ENCODE measurements around the gene TFCP2. TPM values are rescaled to one million over a fixed set of nuclear protein-coding genes. Genes with fewer than 3 reads are reported as not detected.
"Not testable (repeated sequence)": the region's sequence is repeated elsewhere in the genome, so short reads cannot be mapped to it uniquely, and the experiment has no call there.

Gene TFCP2
- total RNA-seq, 1 donor from 2014 or later = 46.3 TPM

DNA sequence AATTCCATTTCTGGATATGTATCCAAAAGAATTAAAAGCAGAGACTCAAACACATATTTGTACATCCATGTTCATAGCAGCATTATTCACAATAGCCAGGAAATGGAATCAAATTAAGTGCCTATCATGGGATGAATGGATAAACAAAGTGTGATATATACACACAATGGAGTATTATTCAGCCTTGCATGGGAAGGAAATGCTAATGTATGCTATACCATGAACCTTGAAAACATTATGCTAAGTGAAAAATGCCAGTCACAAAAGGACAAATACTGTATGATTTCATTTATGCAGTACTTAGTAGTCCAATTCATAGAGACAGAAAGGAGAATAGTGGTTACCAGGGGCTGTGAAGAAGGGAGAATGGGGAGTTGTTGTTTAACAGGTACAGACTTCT, 57.4 kb downstream of the TFCP2 start:
- intact Hi-C loops (cut with micrococcal nuclease) = no loop called here
- Mint-ChIP-seq H3K27ac (no peak overlapping the region), H3K4me1 (peaks cover 4% of the 10 kb centered on the region), H3K4me3 (no peak overlapping the region), H3K9me3 (no peaks in the 10 kb centered on the region), H3K36me3 (ENCODE audit: low read depth) (peaks cover 49% of the 10 kb centered on the region), H3K27me3 (no peaks in the 10 kb centered on the region)
- no peak for DNase-seq

DNA sequence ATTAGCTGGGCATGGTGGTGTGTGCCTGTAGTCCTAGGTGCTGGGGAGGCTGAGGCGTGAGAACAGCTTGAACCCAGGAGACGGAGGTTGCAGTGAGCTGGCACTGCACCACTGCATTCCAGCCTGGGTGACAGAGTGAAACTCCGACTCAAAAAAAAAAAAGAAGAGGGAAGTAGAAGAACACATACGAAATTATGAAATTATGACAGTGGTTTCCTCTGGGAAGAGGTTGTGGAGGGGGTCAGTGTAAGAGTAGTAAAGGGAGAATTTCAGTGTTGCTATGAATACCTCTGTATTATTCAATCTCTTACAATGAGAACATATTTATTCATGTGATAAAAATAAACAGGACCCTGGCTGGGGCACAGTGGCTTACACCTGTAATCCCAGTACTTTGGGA, 64.8 kb downstream of the TFCP2 start:
- Mint-ChIP-seq H3K9me3 (no peaks in the 10 kb centered on the region), H3K27me3 (no peaks in the 10 kb centered on the region), H3K27ac (no peak overlapping the region), H3K4me1 (peaks cover 7% of the 10 kb centered on the region), H3K4me3 (no peak overlapping the region), H3K36me3 (ENCODE audit: low read depth) (peaks cover 61% of the 10 kb centered on the region)
- DNase-seq = no peak
- intact Hi-C loops (cut with micrococcal nuclease) = no loop called here

DNA sequence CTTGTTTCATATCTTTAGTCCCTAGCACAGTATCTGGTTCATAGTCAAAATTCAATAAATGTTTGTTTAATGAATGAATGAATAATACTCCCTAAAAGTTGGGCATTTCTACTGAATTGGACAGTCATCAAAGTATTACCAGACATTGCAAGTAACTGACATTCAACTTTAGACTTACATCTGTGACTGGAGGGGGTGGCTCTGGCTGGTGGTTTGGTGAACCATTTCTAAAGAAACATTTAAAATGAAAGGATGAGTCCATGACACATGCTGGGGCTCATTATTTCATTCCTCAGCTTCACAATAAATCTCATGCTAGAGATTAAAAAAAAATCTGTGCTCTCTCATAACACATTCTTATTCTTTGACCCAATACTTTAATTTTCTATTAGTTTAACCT, 69.0 kb downstream of the TFCP2 start:
- no peak for DNase-seq
- intact Hi-C loops (cut with micrococcal nuclease) = no loop called here
- Mint-ChIP-seq H3K36me3 (ENCODE audit: low read depth) (peaks cover 65% of the 10 kb centered on the region), H3K27me3 (no peaks in the 10 kb centered on the region), H3K4me3 (no peak overlapping the region), H3K4me1 (peaks cover 7% of the 10 kb centered on the region), H3K9me3 (no peaks in the 10 kb centered on the region), H3K27ac (peak overlapping the region; percentile 15)

DNA sequence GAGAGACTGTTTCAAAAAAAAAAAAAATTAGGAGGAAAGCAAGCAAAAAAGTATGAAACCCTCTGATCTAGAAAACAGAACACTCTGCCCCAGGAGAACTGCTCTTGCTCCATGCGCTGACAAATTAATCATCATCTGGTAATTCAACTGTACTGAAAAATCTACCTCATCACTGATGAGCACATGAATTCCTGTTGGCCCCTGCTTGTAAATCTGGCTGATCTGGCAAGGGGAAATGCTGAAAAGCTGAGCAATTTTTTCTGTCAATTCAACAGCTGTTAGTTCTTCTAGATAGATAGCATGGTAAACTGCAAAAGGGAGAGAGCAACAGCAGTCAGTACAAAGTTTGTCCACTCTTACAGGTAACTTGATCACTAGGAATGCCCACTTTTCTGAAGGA, 74.3 kb downstream of the TFCP2 start:
- intact Hi-C loops (cut with micrococcal nuclease) = no loop called here
- H3K27me3 Mint-ChIP-seq = no peaks in the 10 kb centered on the region
- H3K27ac Mint-ChIP-seq = no peak overlapping the region
- no peaks in the 10 kb centered on the region for H3K9me3 Mint-ChIP-seq
- DNase-seq = no peak
- H3K4me3 Mint-ChIP-seq = no peak overlapping the region
- peaks cover 3% of the 10 kb centered on the region for H3K4me1 Mint-ChIP-seq
- H3K36me3 Mint-ChIP-seq (ENCODE audit: low read depth) = peaks cover 60% of the 10 kb centered on the region

DNA sequence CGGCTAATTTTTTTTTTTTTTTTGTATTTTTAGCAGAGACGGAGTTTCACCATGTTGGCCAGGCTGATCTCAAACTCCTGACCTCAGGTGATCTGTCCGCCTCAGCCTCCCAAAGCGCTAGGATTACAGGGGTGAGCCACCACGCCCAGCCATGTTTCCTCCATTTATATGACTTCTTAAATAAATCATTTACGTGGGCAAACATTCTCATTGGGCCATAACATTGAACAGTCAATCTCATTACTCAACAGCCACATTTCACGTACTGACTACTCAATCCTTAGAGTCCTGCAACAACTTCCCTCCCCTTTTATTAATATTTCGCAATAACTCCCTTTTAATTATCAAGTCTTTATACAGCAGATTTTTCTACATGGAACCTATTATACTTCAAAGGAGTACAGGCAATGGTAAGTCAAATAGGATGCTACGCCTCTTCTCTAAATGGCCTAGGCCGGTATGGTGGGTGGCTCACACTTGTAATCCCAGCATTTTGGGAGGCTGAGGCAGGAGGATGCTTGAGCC, 82.2 kb downstream of the TFCP2 start:
- Mint-ChIP-seq H3K36me3 (ENCODE audit: low read depth) (peaks cover 42% of the 10 kb centered on the region), H3K4me1 (peaks cover 17% of the 10 kb centered on the region), H3K27me3 (no peaks in the 10 kb centered on the region), H3K9me3 (no peaks in the 10 kb centered on the region), H3K27ac (no peak overlapping the region), H3K4me3 (no peak overlapping the region)
- DNase-seq = no peak
- intact Hi-C loops (cut with micrococcal nuclease) = no loop called here

DNA sequence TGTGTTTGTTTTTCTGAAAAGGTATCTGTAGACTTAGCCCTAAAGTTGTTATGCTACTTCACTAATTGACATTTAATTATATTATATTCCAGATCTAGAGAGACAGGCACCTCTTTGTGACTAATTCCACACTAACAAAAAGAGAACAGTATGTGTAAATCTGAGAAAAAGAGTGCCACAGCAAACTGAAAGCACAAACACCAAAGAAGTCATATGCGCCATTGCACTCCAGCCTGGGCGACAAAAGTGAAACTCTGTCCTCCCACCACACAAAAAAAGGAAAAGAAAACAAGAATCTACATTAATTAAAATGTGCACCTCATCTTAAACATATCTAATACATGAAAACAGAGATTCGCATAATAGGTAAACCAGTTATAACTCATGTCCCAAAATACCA, 85.1 kb downstream of the TFCP2 start:
- Mint-ChIP-seq H3K27me3 (no peaks in the 10 kb centered on the region), H3K36me3 (ENCODE audit: low read depth) (peaks cover 21% of the 10 kb centered on the region), H3K27ac (peak overlapping the region; percentile 60), H3K4me3 (peak overlapping the region; percentile 3), H3K9me3 (no peaks in the 10 kb centered on the region), H3K4me1 (peaks cover 20% of the 10 kb centered on the region)
- peak; percentile 68 for DNase-seq
- intact Hi-C loops (cut with micrococcal nuclease) = no loop called here

DNA sequence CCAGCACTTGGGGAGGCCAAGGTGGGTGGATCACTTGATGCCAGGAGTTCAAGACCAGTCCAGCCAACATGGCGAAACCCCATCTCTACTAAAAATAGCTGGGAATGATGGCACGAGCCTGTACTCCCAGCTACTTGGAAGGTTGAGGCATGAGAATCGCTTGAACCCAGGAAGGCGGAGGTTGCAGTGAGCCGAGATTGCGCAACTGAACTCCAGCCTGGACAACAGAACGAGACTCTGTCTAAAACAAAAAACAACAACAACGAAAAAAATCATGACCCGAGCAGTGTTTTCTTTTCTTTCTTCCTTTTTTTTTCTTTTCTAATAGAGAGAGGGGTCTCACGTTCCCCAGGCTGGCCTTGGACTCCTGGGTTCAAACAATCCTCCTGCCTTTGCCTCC, 86.0 kb downstream of the TFCP2 start:
- Mint-ChIP-seq H3K9me3 (no peaks in the 10 kb centered on the region), H3K4me3 (no peak overlapping the region), H3K27me3 (no peaks in the 10 kb centered on the region), H3K4me1 (peaks cover 29% of the 10 kb centered on the region), H3K36me3 (ENCODE audit: low read depth) (peaks cover 25% of the 10 kb centered on the region), H3K27ac (no peak overlapping the region)
- intact Hi-C loops (cut with micrococcal nuclease) = no loop called here
- no peak for DNase-seq

DNA sequence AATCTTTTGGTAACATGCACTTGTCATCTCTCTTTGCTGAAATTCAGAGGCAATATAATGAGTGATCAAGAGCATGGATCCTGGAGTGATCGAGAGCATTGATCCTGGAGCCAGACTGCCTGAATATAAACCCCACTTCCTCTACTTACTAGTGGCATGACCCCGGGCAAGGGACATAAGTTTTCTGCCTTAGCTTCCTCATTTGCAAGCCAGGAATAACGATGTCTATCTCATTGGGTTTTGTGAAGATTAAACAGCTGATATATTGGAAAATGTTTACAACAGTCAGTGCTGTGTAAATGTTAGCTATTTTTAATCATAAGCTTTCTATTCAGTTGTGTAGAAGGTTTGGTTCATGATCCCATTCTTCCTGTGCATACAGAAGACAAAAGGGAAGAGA, 87.2 kb downstream of the TFCP2 start:
- Mint-ChIP-seq H3K4me1 (peaks cover 29% of the 10 kb centered on the region), H3K27ac (no peak overlapping the region), H3K36me3 (ENCODE audit: low read depth) (peaks cover 19% of the 10 kb centered on the region), H3K4me3 (no peak overlapping the region), H3K9me3 (no peaks in the 10 kb centered on the region), H3K27me3 (no peaks in the 10 kb centered on the region)
- DNase-seq = no peak
- intact Hi-C loops (cut with micrococcal nuclease) = no loop called here

DNA sequence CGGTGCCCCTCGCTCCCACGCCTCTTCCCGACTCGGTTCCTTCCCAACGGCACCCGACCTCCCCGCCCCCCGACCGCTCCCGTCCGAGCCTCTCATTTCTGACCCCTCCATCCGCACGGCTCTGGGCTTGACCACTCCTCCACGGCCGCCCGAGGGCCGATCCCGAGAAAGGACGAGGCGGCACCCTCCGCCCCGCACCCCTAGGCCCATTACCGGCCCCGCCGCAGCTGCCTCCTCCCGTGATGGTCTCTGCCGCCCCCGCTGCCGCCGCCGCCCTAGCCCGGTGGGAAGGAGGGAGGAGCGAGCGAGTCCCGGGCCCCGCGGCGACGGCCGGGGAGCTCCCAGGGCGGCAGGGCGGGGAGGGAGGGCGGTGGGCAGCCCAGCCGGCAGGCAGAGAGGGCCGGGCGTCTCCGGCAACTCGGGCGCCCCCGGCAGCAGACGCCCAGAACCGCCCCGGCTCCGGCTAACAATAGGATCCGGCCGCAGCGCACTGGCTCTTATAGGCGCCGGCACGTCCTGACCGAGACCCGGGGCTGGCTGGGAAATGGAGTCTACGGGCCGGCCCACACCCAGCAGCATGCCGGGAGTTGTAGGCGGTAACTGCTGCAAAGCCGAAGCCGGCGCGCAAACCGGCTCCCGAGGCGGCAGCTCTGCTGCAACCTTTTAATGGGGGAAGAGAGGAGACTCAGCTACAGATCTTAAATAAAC, 89.7 kb downstream of the TFCP2 start, which contains the start of gene CSRNP2:
CSRNP2 (minus strand) TSS at position 471 of the 708 bp plus-strand sequence. CDS start 7,035 bp downstream, outside the sequence.
- intact Hi-C loops (cut with micrococcal nuclease) = loop anchor here (1.0 to 5.0 kb wide), 6 partner anchors 35 to 1924 kb away; partner anchors contain the start of genes DAZAP2, EIF4B, LETMD1 and POU6F1
- Mint-ChIP-seq H3K9me3 (no peaks in the 10 kb centered on the region), H3K36me3 (ENCODE audit: low read depth) (peaks cover 16% of the 10 kb centered on the region), H3K27ac (peak within 1 kb of the TSS; percentile 91), H3K4me1 (peaks cover 29% of the 10 kb centered on the region), H3K4me3 (peak within 1 kb of the TSS; percentile 95), H3K27me3 (no peaks in the 10 kb centered on the region)
- peak; percentile 98 for DNase-seq

DNA sequence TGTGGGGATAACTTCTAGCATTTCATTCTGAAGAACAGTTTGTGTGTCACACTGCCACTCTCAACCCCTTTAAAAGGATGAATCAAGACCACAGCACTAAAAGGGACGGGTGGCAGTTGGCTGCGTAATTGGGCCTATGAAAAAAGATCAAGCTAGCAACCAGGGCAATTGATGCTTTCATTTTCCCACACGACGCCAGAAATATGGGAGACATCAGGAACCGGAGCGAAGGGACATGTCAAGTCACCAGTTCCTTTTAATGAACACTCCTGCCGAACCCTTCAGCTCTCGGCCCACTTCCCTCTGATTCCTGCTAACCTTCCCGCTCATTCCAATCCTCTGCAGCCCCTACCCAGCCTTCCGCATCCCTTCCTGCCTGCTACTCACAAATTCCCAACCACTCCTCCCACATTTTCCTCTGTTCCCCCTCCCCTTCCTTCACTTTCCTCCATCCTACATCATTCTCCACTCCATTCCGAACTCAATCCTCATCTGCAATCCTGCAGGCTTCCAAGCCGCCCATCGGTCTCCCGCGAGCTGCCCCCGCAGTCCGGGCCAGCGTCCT, 90.3 kb downstream of the TFCP2 start:
- peak; percentile 74 for DNase-seq
- Mint-ChIP-seq H3K36me3 (ENCODE audit: low read depth) (peaks cover 16% of the 10 kb centered on the region), H3K4me1 (peaks cover 25% of the 10 kb centered on the region), H3K9me3 (no peaks in the 10 kb centered on the region), H3K27me3 (no peaks in the 10 kb centered on the region), H3K4me3 (peak overlapping the region; percentile 95), H3K27ac (peak overlapping the region; percentile 91)
- intact Hi-C loops (cut with micrococcal nuclease) = loop anchor here (1.0 to 5.0 kb wide), 6 partner anchors 34 to 1925 kb away; partner anchors contain the start of genes DAZAP2, EIF4B, LETMD1 and POU6F1

DNA sequence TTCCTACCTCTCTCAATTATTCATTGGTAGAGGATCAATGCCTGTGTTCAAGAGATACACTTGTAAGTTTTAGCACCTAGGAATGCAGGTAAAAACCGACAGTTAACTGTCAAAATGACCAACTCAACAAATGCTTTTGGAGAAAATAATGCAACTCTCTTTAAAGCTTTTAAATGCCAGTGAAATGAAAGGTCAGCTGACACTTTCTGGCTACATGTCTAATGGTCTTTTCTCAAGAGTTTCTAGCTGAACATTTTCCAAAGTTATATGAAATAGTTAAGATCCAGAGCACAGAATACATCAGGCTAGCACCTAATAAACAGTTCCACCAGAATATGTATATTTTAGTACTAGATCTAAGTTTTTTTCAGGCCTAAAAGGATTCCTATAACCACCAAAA, 91.5 kb downstream of the TFCP2 start:
- H3K36me3 Mint-ChIP-seq (ENCODE audit: low read depth) = peaks cover 16% of the 10 kb centered on the region
- intact Hi-C loops (cut with micrococcal nuclease) = loop anchor here (5.0 kb wide), 2 partner anchors 136 to 1926 kb away; partner anchors contain the start of genes EIF4B and POU6F1
- H3K27me3 Mint-ChIP-seq = no peaks in the 10 kb centered on the region
- DNase-seq = no peak
- H3K9me3 Mint-ChIP-seq = no peaks in the 10 kb centered on the region
- peak overlapping the region; percentile 95 for H3K4me3 Mint-ChIP-seq
- peaks cover 24% of the 10 kb centered on the region for H3K4me1 Mint-ChIP-seq
- H3K27ac Mint-ChIP-seq = no peak overlapping the region

DNA sequence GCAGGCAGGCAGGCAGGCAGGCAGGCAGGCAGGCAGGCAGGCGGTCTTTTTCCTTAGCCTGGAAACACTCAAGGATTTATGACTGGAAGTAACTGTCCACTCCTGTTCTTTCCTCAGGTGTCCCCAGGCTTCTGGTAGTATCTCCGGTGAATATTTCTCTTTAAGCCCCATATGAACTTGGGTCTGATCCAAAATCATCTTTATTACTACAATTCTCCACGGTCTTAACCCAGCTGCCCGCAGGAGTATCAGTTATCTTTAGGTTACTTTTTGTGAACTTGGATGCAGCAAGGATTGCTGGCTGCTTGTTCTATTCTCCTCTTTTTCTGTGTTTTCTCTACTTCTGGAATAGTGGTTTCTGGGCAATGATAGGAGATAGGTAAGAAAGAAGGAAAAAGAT, 92.8 kb downstream of the TFCP2 start:
- Mint-ChIP-seq H3K9me3 (no peaks in the 10 kb centered on the region), H3K36me3 (ENCODE audit: low read depth) (peaks cover 15% of the 10 kb centered on the region), H3K4me1 (peaks cover 30% of the 10 kb centered on the region), H3K27ac (no peak overlapping the region), H3K27me3 (no peaks in the 10 kb centered on the region), H3K4me3 (no peak overlapping the region)
- intact Hi-C loops (cut with micrococcal nuclease) = loop anchor here (5.0 kb wide), 2 partner anchors 137 to 1927 kb away; partner anchors contain the start of genes EIF4B and POU6F1
- no peak for DNase-seq

DNA sequence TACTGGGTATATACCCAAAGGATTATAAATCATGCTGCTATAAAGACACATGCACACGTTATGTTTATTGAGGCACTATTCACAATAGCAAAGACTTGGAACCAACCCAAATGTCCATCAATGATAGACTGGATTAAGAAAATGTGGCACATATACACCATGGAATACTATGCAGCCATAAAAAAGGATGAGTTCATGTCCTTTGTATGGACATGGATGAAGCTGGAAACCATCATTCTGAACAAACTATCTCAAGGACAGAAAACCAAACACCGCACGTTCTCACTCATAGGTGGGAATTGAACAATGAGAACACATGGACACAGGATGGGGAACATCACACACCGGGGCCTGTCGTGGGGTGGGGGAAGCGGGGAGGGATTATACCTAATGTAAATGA, 94.1 kb downstream of the TFCP2 start:
- H3K27ac Mint-ChIP-seq; H3K27me3 Mint-ChIP-seq; DNase-seq; H3K9me3 Mint-ChIP-seq; intact Hi-C loops (cut with micrococcal nuclease); H3K4me3 Mint-ChIP-seq: not testable (repeated sequence)
- peaks cover 30% of the 10 kb centered on the region for H3K4me1 Mint-ChIP-seq
- peaks cover 17% of the 10 kb centered on the region for H3K36me3 Mint-ChIP-seq (ENCODE audit: low read depth)

DNA sequence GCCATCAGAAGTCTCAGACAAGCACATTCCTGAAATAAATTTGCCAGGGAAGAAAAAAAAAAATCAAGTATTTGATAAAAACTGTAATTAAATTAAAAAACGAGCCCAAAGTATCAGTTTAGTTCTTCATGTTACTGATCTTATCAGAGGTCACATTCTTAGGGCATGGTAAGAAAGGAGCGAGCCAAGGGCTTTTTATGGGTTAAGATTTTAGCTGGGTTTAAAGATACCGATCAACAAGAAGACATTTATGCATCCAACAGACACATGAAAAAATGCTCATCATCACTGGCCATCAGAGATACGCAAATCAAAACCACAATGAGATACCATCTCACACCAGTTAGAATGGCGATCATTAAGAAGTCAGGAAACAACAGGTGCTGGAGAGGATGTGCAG, 94.6 kb downstream of the TFCP2 start:
- H3K36me3 Mint-ChIP-seq (ENCODE audit: low read depth) = peaks cover 21% of the 10 kb centered on the region
- H3K27ac Mint-ChIP-seq; DNase-seq; H3K27me3 Mint-ChIP-seq; H3K9me3 Mint-ChIP-seq; intact Hi-C loops (cut with micrococcal nuclease); H3K4me3 Mint-ChIP-seq: not testable (repeated sequence)
- peaks cover 27% of the 10 kb centered on the region for H3K4me1 Mint-ChIP-seq

All from activated CD4-positive, alpha-beta T cell treated with anti-CD3 and anti-CD28 coated beads, Interleukin-2, amount 10 ng/mL, durations not matched to agents 24 days and 14 days (primary cell).